Epidermal melanocyte (primary cell): ENCODE measurements around the gene NR3C2.
"Not testable (repeated sequence)": the region's sequence is repeated elsewhere in the genome, so short reads cannot be mapped to it uniquely, and the experiment has no call there.

ENCODE experiments used
- DNase-seq: peaks from one replicate; pipeline ENCODE4 v3.0.0; 2011; ENCODE audit warnings: low spot score; ENCODE audit not compliant: insufficient read length

NR3C2 gene

GRCh38 chr4:148369919-148370318 is 72.3 kb downstream of the NR3C2 start:
- DNase-seq: no peak

- DNase-seq: no peak
Measured at GRCh38 chr4:148367756-148368155, 74.5 kb downstream of the NR3C2 start.

- no peak for DNase-seq
Measured at GRCh38 chr4:148366251-148366650, 76.0 kb downstream of the NR3C2 start.

- DNase-seq: no peak
Measured at GRCh38 chr4:148364525-148364924, 77.7 kb downstream of the NR3C2 start.

DNA sequence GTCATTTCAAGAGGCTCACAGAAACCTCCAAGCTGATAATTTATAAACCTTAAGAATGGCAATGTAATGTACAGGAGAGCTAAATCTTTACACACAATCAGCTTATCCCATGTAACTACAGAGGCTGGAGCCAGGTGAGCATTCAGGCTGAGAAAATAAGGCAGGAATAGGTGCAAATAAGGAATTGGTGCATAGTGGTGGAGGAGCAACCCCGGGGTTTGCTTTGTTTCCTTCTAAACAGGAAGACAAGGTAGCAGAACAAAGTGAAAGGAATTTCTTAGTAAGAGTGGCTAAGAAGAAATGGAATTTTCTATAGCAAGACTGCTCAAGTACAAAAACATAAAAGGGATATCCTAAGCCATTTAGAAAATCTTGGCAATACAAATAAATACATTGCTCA is 82.4 kb downstream of the NR3C2 start:
- DNase-seq: no peak

- no peak for DNase-seq
Measured at GRCh38 chr4:148355442-148356123, 86.6 kb downstream of the NR3C2 start.

DNA sequence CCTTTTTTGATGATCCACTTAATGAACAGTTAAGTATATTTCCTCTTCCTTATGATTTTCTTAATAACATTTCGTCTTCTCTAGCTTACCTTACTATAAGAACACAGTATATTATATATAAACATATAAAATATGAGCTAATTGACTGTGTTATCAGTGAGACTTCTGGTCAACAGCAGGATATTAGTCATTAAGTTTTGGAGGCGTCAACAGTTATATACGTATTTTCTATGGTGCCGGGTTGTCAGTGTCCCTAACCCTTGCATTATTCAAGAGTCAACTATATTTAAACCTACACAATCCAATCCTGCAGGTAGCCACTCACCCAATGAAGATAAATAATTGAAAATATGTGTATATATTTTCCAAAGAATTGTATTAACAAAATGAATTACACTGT is 88.0 kb downstream of the NR3C2 start:
- DNase-seq: no peak

GRCh38 chr4:148353571-148353970 is 88.6 kb downstream of the NR3C2 start:
- DNase-seq: no peak

GRCh38 chr4:148349153-148349552 is 93.1 kb downstream of the NR3C2 start:
- no peak for DNase-seq

- no peak for DNase-seq
Measured at GRCh38 chr4:148346657-148347056, 95.6 kb downstream of the NR3C2 start.

GRCh38 chr4:148345509-148345908 is 96.7 kb downstream of the NR3C2 start:
- no peak for DNase-seq

- DNase-seq: no peak
Measured at GRCh38 chr4:148344941-148345340, 97.3 kb downstream of the NR3C2 start.

DNA sequence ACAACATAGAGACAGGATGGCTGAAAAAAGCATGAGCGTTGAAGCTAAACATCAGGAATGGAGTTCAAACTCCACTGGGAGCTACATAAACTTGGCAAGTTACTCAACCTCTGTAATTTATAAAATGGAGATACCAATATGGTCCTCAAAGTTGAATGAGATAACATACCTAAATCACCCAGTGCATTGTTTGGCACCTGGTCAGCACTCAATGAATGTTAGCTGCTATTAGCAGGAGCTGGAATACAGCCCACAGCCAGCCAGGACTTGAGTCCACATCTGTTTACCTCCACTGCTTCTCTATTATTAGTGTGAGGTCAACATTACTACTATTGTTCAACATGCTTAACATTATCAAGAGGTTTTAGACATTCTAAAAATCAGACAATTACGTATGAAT is 97.9 kb downstream of the NR3C2 start:
- DNase-seq: no peak

- no peak for DNase-seq
Measured at GRCh38 chr4:148341980-148342800, 100.0 kb downstream of the NR3C2 start.

DNA sequence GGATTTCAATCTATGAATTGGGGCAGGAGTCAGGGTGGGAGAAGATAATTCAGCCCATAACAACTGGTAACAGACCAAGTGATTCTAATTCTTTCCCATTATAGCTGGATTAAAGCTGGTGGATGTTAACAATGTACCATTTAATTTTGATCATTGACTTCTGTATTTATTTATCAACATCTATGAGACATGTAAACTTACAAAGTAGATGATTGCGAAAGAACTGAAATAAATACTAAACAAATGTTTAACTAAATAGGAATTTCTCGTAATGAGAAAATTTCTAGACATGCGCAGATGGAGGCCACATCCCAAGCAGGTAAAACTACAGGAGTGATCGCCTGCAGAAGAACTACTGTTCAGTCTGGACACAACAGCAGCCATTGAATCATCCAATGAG is 107.1 kb downstream of the NR3C2 start:
- DNase-seq: no peak

DNA sequence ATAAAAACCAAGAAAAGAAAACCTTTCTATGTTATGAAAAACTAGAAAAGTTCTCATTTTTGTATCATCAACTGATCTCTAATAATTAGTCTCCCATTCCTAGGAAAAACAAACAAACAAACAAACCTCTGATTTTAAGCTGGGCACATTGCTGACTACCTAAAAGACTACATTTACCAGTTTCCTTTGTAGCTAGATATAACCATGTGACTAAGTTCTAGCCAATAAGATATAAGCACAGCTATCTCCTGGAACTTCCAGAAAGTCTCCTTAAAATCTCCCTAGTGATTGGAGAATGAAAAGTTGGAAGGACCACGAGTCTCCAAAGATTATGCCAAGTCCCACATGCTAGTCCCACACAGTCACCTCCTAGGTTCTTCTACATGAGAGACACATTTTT is 108.9 kb downstream of the NR3C2 start:
- DNase-seq: no peak

DNA sequence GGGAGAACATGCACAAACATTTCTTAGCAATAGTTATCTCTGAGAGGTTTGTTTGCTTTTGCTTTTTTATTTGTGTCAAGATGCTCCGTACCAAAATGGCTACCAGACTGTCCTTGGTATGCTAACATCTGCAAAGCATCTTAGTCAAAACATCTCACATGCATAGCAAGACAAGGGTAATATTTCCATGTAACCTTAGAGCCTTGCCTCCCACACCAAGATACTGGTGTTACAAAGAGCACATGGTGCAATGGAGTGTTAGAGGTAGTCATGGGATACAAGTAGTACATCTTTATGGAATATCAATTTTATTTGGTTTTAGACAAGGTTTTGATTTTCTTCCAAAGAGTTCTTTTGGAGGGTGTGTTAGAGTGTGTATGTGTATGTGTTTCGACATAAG is 109.7 kb downstream of the NR3C2 start:
- no peak for DNase-seq

- no peak for DNase-seq
Measured at GRCh38 chr4:148330724-148331123, 111.5 kb downstream of the NR3C2 start.

- no peak for DNase-seq
Measured at GRCh38 chr4:148330161-148330560, 112.1 kb downstream of the NR3C2 start.

GRCh38 chr4:148329751-148330150 is 112.5 kb downstream of the NR3C2 start:
- no peak for DNase-seq

GRCh38 chr4:148327683-148328082 is 114.5 kb downstream of the NR3C2 start:
- no peak for DNase-seq

DNA sequence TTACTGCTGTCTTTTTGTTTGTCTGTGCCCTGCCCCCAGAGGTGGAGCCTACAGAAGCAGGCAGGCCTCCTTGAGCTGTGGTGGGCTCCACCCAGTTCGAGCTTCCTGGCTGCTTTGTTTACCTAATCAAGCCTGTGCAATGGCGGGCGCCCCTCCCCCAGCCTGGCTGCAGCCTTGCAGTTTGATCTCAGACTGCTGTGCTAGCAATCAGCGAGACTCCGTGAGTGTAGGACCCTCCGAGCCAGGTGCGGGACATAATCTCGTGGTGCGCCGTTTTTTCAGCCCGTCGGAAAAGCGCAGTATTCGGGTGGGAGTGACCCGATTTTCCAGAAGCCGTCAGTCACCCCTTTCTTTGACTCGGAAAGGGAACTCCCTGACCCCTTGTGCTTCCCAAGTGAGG is 118.9 kb downstream of the NR3C2 start:
- not testable (repeated sequence) for DNase-seq

DNA sequence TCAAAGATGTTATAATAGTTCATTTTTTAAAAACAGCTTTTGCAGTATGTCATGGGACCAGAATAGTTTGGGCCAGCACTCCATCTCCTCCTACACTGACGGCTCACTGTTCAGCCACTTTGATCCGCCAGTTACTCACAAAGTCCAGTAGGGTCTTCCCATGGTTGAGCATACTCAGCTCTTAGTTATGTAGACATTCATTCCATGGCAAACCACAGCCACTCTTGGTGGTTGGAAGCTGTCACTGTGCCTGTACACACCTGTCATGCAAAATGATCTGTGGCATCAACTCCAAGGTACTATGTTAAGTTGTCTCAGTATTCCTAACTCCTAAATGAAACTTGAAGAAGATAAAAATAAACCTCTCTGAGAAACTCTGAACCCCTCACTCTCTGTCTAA is 127.2 kb downstream of the NR3C2 start:
- no peak for DNase-seq
